Jurkat, Clone E6-1 (cell line): Measurements from ENCODE around the gene PIAS4.
A peak's percentile ranks its signal among the peaks of the same experiment; 100 is the strongest.

Experiments
- DNase-seq: peaks from one replicate; pipeline ENCODE4 v3.0.0-alpha.2; 2011; ENCODE audit warnings: low read depth, low spot score
- H3K4me3 ChIP-seq: 2 replicates; pipeline ENCODE4 v1.5.1; 2011; ENCODE audit warnings: mild to moderate bottlenecking, low read length, control low read depth, moderate library complexity

Gene PIAS4

GRCh38 chr19:3975637-3976087 is 31.9 kb upstream of the PIAS4 start:
- no peak overlapping the region for H3K4me3 ChIP-seq
- no peak for DNase-seq

GRCh38 chr19:3976495-3977241 is 30.9 kb upstream of the PIAS4 start:
- DNase-seq = no peak
- H3K4me3 ChIP-seq = no peak overlapping the region

- no peak for DNase-seq
- H3K4me3 ChIP-seq = no peak overlapping the region
Observed at GRCh38 chr19:3977242-3978143, 30.0 kb upstream of the PIAS4 start.

GRCh38 chr19:3978145-3978544 is 29.4 kb upstream of the PIAS4 start:
- no peak for DNase-seq
- no peak overlapping the region for H3K4me3 ChIP-seq

GRCh38 chr19:3979289-3979673 is 28.3 kb upstream of the PIAS4 start:
- no peak for DNase-seq
- no peak overlapping the region for H3K4me3 ChIP-seq

- no peak for DNase-seq
Observed at GRCh38 chr19:3979674-3980352, 27.7 kb upstream of the PIAS4 start.

GRCh38 chr19:3980353-3981251 is 26.9 kb upstream of the PIAS4 start:
- H3K4me3 ChIP-seq = no peak overlapping the region
- DNase-seq = no peak

More at GRCh38 chr19:3979674-3980352, 27.7 kb upstream of the PIAS4 start:
- H3K4me3 ChIP-seq = no peak overlapping the region

- DNase-seq = no peak
- H3K4me3 ChIP-seq = no peak overlapping the region
Observed at GRCh38 chr19:3981373-3981735, 26.2 kb upstream of the PIAS4 start.

- no peak overlapping the region for H3K4me3 ChIP-seq
- DNase-seq = no peak
Observed at GRCh38 chr19:3981736-3982681, 25.5 kb upstream of the PIAS4 start.

- H3K4me3 ChIP-seq = no peak overlapping the region
- DNase-seq = no peak
Observed at GRCh38 chr19:3982701-3983541, 24.6 kb upstream of the PIAS4 start.

- peak overlapping the region; percentile 100 for H3K4me3 ChIP-seq
- DNase-seq = no peak
Observed at GRCh38 chr19:3983542-3983914, 24.0 kb upstream of the PIAS4 start.

GRCh38 chr19:3983936-3984583 is 23.5 kb upstream of the PIAS4 start:
- DNase-seq = no peak
- peak overlapping the region; percentile 100 for H3K4me3 ChIP-seq

GRCh38 chr19:3984584-3984907 is 23.0 kb upstream of the PIAS4 start:
- DNase-seq = no peak
- peak overlapping the region; percentile 100 for H3K4me3 ChIP-seq

GRCh38 chr19:3984908-3985642 is 22.5 kb upstream of the PIAS4 start, which contains the start of gene EEF2:
Gene EEF2, minus strand, starts transcription at chr19:3985463. Its CDS starts 83 bp downstream, at chr19:3985380.
- peak; percentile 87 for DNase-seq
- H3K4me3 ChIP-seq = peak within 1 kb of the TSS; percentile 100

GRCh38 chr19:3985643-3986259 is 21.8 kb upstream of the PIAS4 start:
- no peak for DNase-seq
- peak overlapping the region; percentile 100 for H3K4me3 ChIP-seq
